PC-3 (cell line): Measurements from ENCODE around the gene PLCD1. TPM values are rescaled to one million over a fixed set of nuclear protein-coding genes. Genes with fewer than 3 reads are reported as not detected.

Experiments
- ATAC-seq: fragments of 200-7000 bp; cut with Tn5 transposase; 2 replicates; pipeline ENCODE4 v1.9.1; 2020; ENCODE audit warnings: mild to moderate bottlenecking, moderate library complexity
- BruUV-seq: library from RNA; stranded (reverse); fragments of 400-500 nt; replicated peaks from 2 replicates; lab custom pipeline; 2021; lab: Mats Ljungman, UMichigan
- CTCF ChIA-PET: fragments of 300-600 bp; sonication (Branson Sonifier 250); formaldehyde crosslinking; loops from one replicate; lab custom pipeline; 2022; ENCODE audit warnings: antibody characterized with exemption; lab: Charles Lee
- POLR2A ChIA-PET: fragments of 300-600 bp; sonication (Branson Sonifier 250); formaldehyde crosslinking; loops from one replicate; lab custom pipeline; 2022; ENCODE audit warnings: antibody characterized with exemption; ENCODE audit not compliant: unreplicated experiment; lab: Charles Lee
- DNase-seq: peaks from one replicate; pipeline ENCODE4 v3.0.0-alpha.2; 2015
- H2AFZ ChIP-seq: fragments of 300-600 bp; sonication (generic); 2 replicates; pipeline ENCODE4 v1.6.0; 2016; ENCODE audit warnings: antibody characterized with exemption, low read length
- H3F3A ChIP-seq: fragments of 300-600 bp; sonication (generic); one replicate; pipeline ENCODE4 v1.6.0; 2017; ENCODE audit warnings: antibody characterized with exemption, low read length, control low read depth, mild to moderate bottlenecking; ENCODE audit not compliant: unreplicated experiment
- H3K27ac ChIP-seq: fragments of 300-600 bp; sonication (generic); 2 replicates; pipeline ENCODE4 v1.5.1; 2016; ENCODE audit warnings: mild to moderate bottlenecking, low read length
- H3K27me3 ChIP-seq: fragments of 300-600 bp; sonication (generic); 2 replicates; pipeline ENCODE4 v1.6.1; 2016; ENCODE audit warnings: low read length, mixed read lengths
- H3K36me3 ChIP-seq: fragments of 300-600 bp; sonication (generic); 2 replicates; pipeline ENCODE4 v1.6.1; 2016; ENCODE audit warnings: low read depth, mixed run types, low read length, mixed read lengths
- H3K4me1 ChIP-seq: fragments of 300-600 bp; sonication (generic); 2 replicates; pipeline ENCODE4 v1.5.1; 2016; ENCODE audit warnings: low read length; ENCODE audit not compliant: insufficient read depth
- H3K4me2 ChIP-seq: fragments of 300-600 bp; sonication (generic); 2 replicates; pipeline ENCODE4 v1.6.0; 2016; ENCODE audit warnings: low read length
- H3K4me3 ChIP-seq: fragments of 300-600 bp; sonication (generic); 2 replicates; pipeline ENCODE4 v1.5.1; 2016; ENCODE audit warnings: mild to moderate bottlenecking, low read length, mixed read lengths
- H3K79me2 ChIP-seq: fragments of 300-600 bp; sonication (generic); 2 replicates; pipeline ENCODE4 v1.6.1; 2017; ENCODE audit warnings: low read length, mixed read lengths
- H3K9ac ChIP-seq: fragments of 300-600 bp; sonication (generic); 2 replicates; pipeline ENCODE4 v1.6.0; 2016; ENCODE audit warnings: mild to moderate bottlenecking, low read length
- H3K9me2 ChIP-seq: fragments of 300-600 bp; sonication (generic); replicated peaks from 2 replicates; pipeline ENCODE4 v1.6.1; 2016; ENCODE audit warnings: mixed run types, low read length, mixed read lengths
- H3K9me3 ChIP-seq: fragments of 300-600 bp; sonication (generic); 2 replicates; pipeline ENCODE4 v1.6.1; 2016; ENCODE audit warnings: low read length, mixed read lengths
- H4K20me1 ChIP-seq: fragments of 300-600 bp; sonication (generic); 2 replicates; pipeline ENCODE4 v1.6.1; 2016; ENCODE audit warnings: low read length, mixed read lengths
- EZH2 ChIP-seq: fragments of 300-600 bp; sonication (generic); IDR thresholded peaks from one replicate; pipeline ENCODE4 v1.6.1; 2017; ENCODE audit warnings: antibody characterized with exemption, mild to moderate bottlenecking, low read length; ENCODE audit not compliant: unreplicated experiment
- EZH2phosphoT487 ChIP-seq: fragments of 300-600 bp; sonication (generic); IDR thresholded peaks from 2 replicates; pipeline ENCODE4 v1.6.1; 2018; ENCODE audit warnings: mild to moderate bottlenecking, antibody characterized with exemption, low read length, borderline replicate concordance
- intact Hi-C: fragments of 100-400 bp; cut with micrococcal nuclease; formaldehyde crosslinking; loops from 2 replicates; pipeline ENCODE4 v1.9.0; 2023
- total RNA-seq: library from RNA; depleted of rRNA; stranded (reverse); fragments of >200 nt; gene quantifications from 2 replicates; pipeline ENCODE4 v1.2.3, GENCODE V29; 2014
- TF ChIP-seq, protein P1 (sequence below): fragments of 300-600 bp; sonication (generic); conservative IDR thresholded peaks from 2 replicates; pipeline ENCODE4 v1.5.1; 2017; ENCODE audit warnings: antibody characterized with exemption, low read depth, mild to moderate bottlenecking, low read length

The PLCD1 gene
- total RNA-seq, 1 experiment from 2014 or later: 18.5 TPM

DNA sequence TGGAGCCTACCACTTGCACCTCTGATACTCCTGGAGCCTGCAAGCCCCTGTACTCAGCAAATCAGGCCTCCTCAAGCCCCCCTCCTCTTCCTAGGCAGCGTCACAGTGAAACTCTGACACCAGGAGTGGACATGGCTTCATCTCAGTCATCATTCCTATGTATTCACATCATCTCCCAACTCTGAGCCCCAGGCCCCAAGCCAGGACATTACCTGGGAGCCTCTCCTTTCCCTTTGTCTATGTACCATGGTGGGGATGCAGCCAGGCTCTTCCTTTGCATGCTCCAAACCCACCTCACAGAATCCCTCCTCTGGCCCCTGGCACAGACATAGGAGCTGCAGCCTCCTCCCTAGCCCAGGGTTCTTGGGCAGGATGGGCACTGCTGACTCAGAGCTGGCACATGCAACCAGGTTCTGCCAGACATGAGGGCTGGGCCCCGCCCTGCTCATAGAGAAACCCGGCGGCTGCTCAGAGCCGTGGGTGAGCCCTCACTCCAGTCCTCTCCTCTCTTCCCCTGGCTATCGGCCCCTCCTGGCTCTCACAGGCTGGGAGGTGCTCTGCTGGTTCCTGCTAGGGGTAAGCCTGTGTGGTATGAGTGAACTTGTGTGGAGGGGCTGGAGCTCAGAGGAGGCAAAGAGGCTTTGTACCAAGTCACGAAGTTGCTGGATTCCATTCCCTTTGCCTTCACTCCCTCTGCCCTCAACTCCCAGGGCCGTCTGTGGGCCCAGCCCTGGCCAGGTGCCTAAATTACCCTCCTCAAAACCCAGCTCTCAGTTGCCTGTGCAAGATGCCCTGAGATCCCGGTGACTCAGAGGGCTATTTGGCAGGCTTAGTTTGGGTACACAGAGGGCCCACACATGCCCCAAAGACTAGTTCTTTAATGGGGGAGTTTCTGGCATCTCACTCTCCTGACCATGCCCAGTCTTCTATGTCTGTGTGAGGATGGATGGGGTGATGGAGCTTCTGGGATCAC, 1.9 kb upstream of the PLCD1 start:
- peak; percentile 97 for ATAC-seq
- peak overlapping the region; percentile 79 for H2AFZ ChIP-seq

DNA sequence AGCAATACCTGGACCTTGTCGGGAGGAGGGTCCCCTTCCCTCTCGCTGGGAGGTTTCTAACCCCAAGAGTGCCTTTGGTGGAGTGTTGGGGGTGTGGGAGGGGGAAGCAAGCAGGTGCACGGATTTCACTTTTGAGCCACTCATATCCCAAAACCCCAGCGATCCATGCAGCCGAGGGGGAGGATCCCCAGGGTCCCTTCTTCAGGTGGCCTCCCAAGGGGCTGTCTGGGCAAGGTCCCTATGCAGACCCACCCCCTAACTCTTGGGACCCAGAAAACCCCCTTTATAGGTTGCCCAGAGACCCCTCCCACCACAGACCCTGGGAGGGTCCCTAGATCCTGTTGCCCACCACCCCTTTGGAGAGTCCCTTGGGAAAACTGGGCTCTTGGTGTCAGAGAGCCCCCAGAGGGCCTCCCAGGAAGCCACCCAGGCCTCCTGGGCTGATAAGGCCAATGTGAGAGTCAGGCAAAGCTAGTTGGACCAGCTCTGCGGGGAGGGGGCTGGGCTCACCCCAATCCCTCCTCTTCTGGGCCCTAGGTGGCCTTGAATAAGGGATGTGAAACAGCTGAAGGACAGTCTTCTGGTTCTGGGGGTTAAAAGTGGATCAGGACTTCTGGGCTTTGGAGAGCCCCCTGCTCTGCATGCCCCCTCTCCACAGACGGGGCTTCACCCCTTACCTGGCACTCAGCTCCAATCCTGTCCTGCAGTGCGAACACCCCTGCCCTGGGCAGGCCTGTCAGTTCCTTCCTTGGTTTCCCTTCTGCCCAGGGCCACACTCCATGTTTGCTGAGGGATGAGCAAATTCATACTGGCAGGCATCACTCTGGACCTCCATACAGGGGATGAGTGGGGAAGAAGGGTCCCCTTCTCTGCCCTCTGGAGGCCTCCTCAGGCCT, 932 bp upstream of the PLCD1 start:
- peak; percentile 7 for ATAC-seq
- Histone ChIP-seq H3K27ac (peak overlapping the region; percentile 89), H3K36me3 (no peaks in the 10 kb centered on the region), H3K9me2 (no peaks in the 10 kb centered on the region), H3K4me2 (peak overlapping the region; percentile 78), H3K9ac (no peak overlapping the region; the same call in 1 of the 2 replicates), H3F3A (no peaks in the 10 kb centered on the region), H3K79me2 (no peaks in the 10 kb centered on the region), H3K4me3 (no peak overlapping the region), H2AFZ (peak overlapping the region; percentile 79), H3K4me1 (peaks cover 38% of the 10 kb centered on the region), H3K9me3 (no peaks in the 10 kb centered on the region), H4K20me1 (no peaks in the 10 kb centered on the region), H3K27me3 (no peaks in the 10 kb centered on the region)
- BruUV-seq: no TSS peak
- ChIA-PET CTCF (no interaction called here), POLR2A (no interaction called here)
- TF ChIP-seq, protein P1, sequence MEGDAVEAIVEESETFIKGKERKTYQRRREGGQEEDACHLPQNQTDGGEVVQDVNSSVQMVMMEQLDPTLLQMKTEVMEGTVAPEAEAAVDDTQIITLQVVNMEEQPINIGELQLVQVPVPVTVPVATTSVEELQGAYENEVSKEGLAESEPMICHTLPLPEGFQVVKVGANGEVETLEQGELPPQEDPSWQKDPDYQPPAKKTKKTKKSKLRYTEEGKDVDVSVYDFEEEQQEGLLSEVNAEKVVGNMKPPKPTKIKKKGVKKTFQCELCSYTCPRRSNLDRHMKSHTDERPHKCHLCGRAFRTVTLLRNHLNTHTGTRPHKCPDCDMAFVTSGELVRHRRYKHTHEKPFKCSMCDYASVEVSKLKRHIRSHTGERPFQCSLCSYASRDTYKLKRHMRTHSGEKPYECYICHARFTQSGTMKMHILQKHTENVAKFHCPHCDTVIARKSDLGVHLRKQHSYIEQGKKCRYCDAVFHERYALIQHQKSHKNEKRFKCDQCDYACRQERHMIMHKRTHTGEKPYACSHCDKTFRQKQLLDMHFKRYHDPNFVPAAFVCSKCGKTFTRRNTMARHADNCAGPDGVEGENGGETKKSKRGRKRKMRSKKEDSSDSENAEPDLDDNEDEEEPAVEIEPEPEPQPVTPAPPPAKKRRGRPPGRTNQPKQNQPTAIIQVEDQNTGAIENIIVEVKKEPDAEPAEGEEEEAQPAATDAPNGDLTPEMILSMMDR: no peak
- TF ChIP-seq EZH2phosphoT487: no peak
- no peak for TF ChIP-seq EZH2
- intact Hi-C loops: no loop called here
- no peak for DNase-seq

More for the DNA sequence above, 1.9 kb upstream of the PLCD1 start:
- TF ChIP-seq EZH2phosphoT487 (no peak), EZH2 (no peak)
- TF ChIP-seq, protein P1: no peak
- Histone ChIP-seq H4K20me1 (no peaks in the 10 kb centered on the region), H3K27me3 (no peaks in the 10 kb centered on the region), H3K9ac (peak overlapping the region; percentile 64), H3K4me2 (peak overlapping the region; percentile 78), H3K27ac (peak overlapping the region; percentile 89), H3K4me3 (peak overlapping the region; percentile 41; the same call in 1 of the 2 replicates), H3K9me3 (no peaks in the 10 kb centered on the region), H3K9me2 (no peaks in the 10 kb centered on the region), H3K36me3 (no peaks in the 10 kb centered on the region), H3K4me1 (peaks cover 29% of the 10 kb centered on the region), H3F3A (no peaks in the 10 kb centered on the region), H3K79me2 (no peaks in the 10 kb centered on the region)
- TSS peak; percentile 65 for BruUV-seq
- DNase-seq: peak; percentile 93
- ChIA-PET POLR2A (no interaction called here), CTCF (interaction anchor here (1.1 kb wide), 1 partner anchor 57 kb away, joined by 5 read pairs; no protein-coding TSS in a partner anchor)
- intact Hi-C loops: no loop called here
